WTC11 (cell line): ENCODE results near the gene SHBG. TPM values are rescaled to one million over a fixed set of nuclear protein-coding genes. Genes with fewer than 3 reads are reported as not detected.

Experiments
- ATAC-seq: fragments of 200-7000 bp; cut with Tn5 transposase; 2 replicates; pipeline ENCODE4 v1.10.0; 2021; ENCODE audit warnings: mild to moderate bottlenecking, moderate library complexity
- CTCF ChIA-PET: fragments of 300-600 bp; sonication (Branson Sonifier 250); formaldehyde crosslinking; loops from one replicate; lab custom pipeline; 2021; ENCODE audit warnings: antibody characterized with exemption; lab: Charles Lee
- POLR2A ChIA-PET: fragments of 350-600 bp; sonication (Branson Sonifier 250); formaldehyde crosslinking; loops from one replicate; lab custom pipeline; 2021; ENCODE audit warnings: antibody characterized with exemption; lab: Charles Lee
- DNase-seq: peaks from one replicate; pipeline ENCODE4 v3.0.0; 2021; ENCODE audit warnings: low spot score
- H3K27ac Mint-ChIP-seq: 2 replicates; pipeline ENCODE4 v1.8.0; 2021; ENCODE audit warnings: mixed read lengths
- H3K27me3 Mint-ChIP-seq: 2 replicates; pipeline ENCODE4 v1.8.0; 2021; ENCODE audit warnings: low read depth, mild to moderate bottlenecking, moderate library complexity, mixed read lengths
- H3K36me3 Mint-ChIP-seq: 2 replicates; pipeline ENCODE4 v1.8.0; 2021; ENCODE audit warnings: mixed read lengths
- H3K4me1 Mint-ChIP-seq: 2 replicates; pipeline ENCODE4 v1.8.0; 2022; ENCODE audit warnings: mixed read lengths
- H3K4me3 Mint-ChIP-seq: 2 replicates; pipeline ENCODE4 v1.8.0; 2021; ENCODE audit warnings: mild to moderate bottlenecking, moderate library complexity, mixed read lengths
- H3K9me3 Mint-ChIP-seq: 2 replicates; pipeline ENCODE4 v1.8.0; 2021; ENCODE audit warnings: mixed read lengths
- ATF1 ChIP-seq: sonication (generic); formaldehyde crosslinking; IDR thresholded peaks from 2 replicates; pipeline ENCODE4 v1.8.1; 2023; ENCODE audit warnings: mild to moderate bottlenecking, moderate library complexity, missing genetic modification reagents
- NFATC4 ChIP-seq: fragments of 250-450 bp; sonication (Bioruptor Pico); IDR thresholded peaks from 2 replicates; pipeline ENCODE4 v1.9.0; 2021; ENCODE audit warnings: mild to moderate bottlenecking
- NFE2L1 ChIP-seq: sonication (generic); formaldehyde crosslinking; IDR thresholded peaks from 2 replicates; pipeline ENCODE4 v1.8.1; 2023; ENCODE audit warnings: missing genetic modification reagents
- NFYB ChIP-seq: sonication (generic); formaldehyde crosslinking; conservative IDR thresholded peaks from 2 replicates; pipeline ENCODE4 v1.8.0; 2022; ENCODE audit warnings: low read depth, missing genetic modification reagents
- PRRX2 ChIP-seq: fragments of 250-450 bp; sonication (Bioruptor Pico); IDR thresholded peaks from 2 replicates; pipeline ENCODE4 v1.8.0; 2021; ENCODE audit warnings: mild to moderate bottlenecking
- RORB ChIP-seq: fragments of 250-450 bp; sonication (Bioruptor Pico); IDR thresholded peaks from 2 replicates; pipeline ENCODE4 v1.9.0; 2021; ENCODE audit warnings: mild to moderate bottlenecking
- TEAD1 ChIP-seq: sonication (generic); formaldehyde crosslinking; IDR thresholded peaks from 2 replicates; pipeline ENCODE4 v1.8.0; 2022; ENCODE audit warnings: mild to moderate bottlenecking, missing genetic modification reagents
- ZBTB21 ChIP-seq: sonication (generic); formaldehyde crosslinking; IDR thresholded peaks from 2 replicates; pipeline ENCODE4 v1.8.1; 2023; ENCODE audit warnings: mild to moderate bottlenecking, missing genetic modification reagents, borderline replicate concordance
- ZNF232 ChIP-seq: sonication (generic); formaldehyde crosslinking; IDR thresholded peaks from 2 replicates; pipeline ENCODE4 v1.8.0; 2022; ENCODE audit warnings: mild to moderate bottlenecking, missing genetic modification reagents
- ZNF317 ChIP-seq: sonication (generic); formaldehyde crosslinking; IDR thresholded peaks from 2 replicates; pipeline ENCODE4 v1.8.1; 2023; ENCODE audit warnings: low read depth, mild to moderate bottlenecking, moderate library complexity, missing genetic modification reagents, borderline replicate concordance
- total RNA-seq: library from RNA; stranded (reverse); gene quantifications from 3 replicates; pipeline ENCODE4 v1.2.3, GENCODE V29; 2021
- TF ChIP-seq, protein P1 (sequence below): sonication (generic); formaldehyde crosslinking; conservative IDR thresholded peaks from 2 replicates; pipeline ENCODE4 v1.8.1; 2023; ENCODE audit warnings: mild to moderate bottlenecking, low read depth, missing genetic modification reagents, moderate library complexity
- TF ChIP-seq, protein P2 (sequence below): sonication (generic); formaldehyde crosslinking; IDR thresholded peaks from 2 replicates; pipeline ENCODE4 v1.8.0; 2023; ENCODE audit warnings: mild to moderate bottlenecking, missing genetic modification reagents
- TF ChIP-seq, protein P3 (sequence below): sonication (generic); formaldehyde crosslinking; IDR thresholded peaks from 2 replicates; pipeline ENCODE4 v1.8.1; 2022; ENCODE audit warnings: low read depth, mild to moderate bottlenecking, moderate library complexity, missing genetic modification reagents, borderline replicate concordance
- TF ChIP-seq, protein P4 (sequence below): fragments of 250-450 bp; sonication (Bioruptor Pico); IDR thresholded peaks from 2 replicates; pipeline ENCODE4 v1.9.0; 2021; ENCODE audit warnings: mild to moderate bottlenecking, borderline replicate concordance
- TF ChIP-seq, protein P5 (sequence below): sonication (generic); formaldehyde crosslinking; IDR thresholded peaks from 2 replicates; pipeline ENCODE4 v1.8.0; 2022; ENCODE audit warnings: mild to moderate bottlenecking, missing genetic modification reagents
- TF ChIP-seq, protein P6 (sequence below): sonication (generic); formaldehyde crosslinking; IDR thresholded peaks from 2 replicates; pipeline ENCODE4 v1.8.1; 2022; ENCODE audit warnings: missing genetic modification reagents, borderline replicate concordance

SHBG gene
- total RNA-seq, 1 experiment from 2014 or later: 0.83 TPM

DNA sequence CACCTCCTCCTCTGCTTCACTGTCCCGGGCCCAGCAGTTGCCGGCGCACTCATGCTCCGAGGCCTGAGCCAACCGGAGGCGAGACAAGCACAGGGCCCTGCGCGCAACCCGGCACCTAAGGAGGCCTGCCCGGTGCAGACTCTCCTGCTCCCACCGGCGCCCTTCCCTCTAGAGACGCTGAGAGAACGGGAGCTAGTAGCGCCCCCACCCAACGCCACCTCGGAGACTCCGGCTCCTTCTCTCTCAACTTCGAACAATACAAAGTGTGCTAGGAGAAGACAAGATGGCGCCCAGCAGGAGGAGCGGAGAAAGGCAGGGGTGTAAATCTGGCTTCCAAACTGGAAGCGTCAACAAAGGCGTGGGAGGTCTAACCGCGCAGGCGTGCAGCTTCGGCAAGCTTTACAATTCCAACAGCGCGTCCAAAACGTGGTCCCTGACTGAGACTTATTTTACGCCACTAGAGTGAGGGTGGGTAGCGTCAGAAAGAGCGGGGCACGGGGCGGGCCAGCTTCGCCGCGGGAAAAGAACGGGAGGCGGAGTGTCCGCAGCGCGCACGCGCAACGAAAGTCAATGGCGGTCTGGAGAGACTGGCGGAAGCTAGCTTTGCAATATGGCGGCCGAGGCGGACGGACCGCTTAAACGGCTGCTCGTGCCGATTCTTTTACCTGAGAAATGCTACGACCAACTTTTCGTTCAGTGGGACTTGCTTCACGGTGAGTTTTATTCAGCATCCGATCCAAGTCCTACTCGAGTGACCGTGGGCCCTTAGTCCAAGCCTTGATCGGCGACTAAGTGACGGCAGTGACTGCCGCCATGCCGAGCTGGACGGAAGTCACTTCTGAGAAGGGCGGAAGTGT is 46.5 kb upstream of the SHBG start, which contains the start of gene MPDU1 (continued):
- TF ChIP-seq, protein P1, sequence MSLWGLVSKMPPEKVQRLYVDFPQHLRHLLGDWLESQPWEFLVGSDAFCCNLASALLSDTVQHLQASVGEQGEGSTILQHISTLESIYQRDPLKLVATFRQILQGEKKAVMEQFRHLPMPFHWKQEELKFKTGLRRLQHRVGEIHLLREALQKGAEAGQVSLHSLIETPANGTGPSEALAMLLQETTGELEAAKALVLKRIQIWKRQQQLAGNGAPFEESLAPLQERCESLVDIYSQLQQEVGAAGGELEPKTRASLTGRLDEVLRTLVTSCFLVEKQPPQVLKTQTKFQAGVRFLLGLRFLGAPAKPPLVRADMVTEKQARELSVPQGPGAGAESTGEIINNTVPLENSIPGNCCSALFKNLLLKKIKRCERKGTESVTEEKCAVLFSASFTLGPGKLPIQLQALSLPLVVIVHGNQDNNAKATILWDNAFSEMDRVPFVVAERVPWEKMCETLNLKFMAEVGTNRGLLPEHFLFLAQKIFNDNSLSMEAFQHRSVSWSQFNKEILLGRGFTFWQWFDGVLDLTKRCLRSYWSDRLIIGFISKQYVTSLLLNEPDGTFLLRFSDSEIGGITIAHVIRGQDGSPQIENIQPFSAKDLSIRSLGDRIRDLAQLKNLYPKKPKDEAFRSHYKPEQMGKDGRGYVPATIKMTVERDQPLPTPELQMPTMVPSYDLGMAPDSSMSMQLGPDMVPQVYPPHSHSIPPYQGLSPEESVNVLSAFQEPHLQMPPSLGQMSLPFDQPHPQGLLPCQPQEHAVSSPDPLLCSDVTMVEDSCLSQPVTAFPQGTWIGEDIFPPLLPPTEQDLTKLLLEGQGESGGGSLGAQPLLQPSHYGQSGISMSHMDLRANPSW (CRISPR knock-in tag): no peak
- TF ChIP-seq, protein P2, sequence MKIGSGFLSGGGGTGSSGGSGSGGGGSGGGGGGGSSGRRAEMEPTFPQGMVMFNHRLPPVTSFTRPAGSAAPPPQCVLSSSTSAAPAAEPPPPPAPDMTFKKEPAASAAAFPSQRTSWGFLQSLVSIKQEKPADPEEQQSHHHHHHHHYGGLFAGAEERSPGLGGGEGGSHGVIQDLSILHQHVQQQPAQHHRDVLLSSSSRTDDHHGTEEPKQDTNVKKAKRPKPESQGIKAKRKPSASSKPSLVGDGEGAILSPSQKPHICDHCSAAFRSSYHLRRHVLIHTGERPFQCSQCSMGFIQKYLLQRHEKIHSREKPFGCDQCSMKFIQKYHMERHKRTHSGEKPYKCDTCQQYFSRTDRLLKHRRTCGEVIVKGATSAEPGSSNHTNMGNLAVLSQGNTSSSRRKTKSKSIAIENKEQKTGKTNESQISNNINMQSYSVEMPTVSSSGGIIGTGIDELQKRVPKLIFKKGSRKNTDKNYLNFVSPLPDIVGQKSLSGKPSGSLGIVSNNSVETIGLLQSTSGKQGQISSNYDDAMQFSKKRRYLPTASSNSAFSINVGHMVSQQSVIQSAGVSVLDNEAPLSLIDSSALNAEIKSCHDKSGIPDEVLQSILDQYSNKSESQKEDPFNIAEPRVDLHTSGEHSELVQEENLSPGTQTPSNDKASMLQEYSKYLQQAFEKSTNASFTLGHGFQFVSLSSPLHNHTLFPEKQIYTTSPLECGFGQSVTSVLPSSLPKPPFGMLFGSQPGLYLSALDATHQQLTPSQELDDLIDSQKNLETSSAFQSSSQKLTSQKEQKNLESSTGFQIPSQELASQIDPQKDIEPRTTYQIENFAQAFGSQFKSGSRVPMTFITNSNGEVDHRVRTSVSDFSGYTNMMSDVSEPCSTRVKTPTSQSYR (CRISPR knock-in tag): 0 out of 2 replicates have a peak, but pooled peaks have one; percentile 14
- TF ChIP-seq, protein P3, sequence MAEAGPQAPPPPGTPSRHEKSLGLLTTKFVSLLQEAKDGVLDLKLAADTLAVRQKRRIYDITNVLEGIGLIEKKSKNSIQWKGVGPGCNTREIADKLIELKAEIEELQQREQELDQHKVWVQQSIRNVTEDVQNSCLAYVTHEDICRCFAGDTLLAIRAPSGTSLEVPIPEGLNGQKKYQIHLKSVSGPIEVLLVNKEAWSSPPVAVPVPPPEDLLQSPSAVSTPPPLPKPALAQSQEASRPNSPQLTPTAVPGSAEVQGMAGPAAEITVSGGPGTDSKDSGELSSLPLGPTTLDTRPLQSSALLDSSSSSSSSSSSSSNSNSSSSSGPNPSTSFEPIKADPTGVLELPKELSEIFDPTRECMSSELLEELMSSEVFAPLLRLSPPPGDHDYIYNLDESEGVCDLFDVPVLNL: peak; percentile 88; the same call in 1 of the 2 replicates
- TF ChIP-seq ATF1 (CRISPR knock-in tag) (no peak), TEAD1 (no peak), RORB (CRISPR knock-in tag) (no peak), ZBTB21 (CRISPR knock-in tag) (no peak; the same call in 1 of the 2 replicates)
- TF ChIP-seq, protein P4, sequence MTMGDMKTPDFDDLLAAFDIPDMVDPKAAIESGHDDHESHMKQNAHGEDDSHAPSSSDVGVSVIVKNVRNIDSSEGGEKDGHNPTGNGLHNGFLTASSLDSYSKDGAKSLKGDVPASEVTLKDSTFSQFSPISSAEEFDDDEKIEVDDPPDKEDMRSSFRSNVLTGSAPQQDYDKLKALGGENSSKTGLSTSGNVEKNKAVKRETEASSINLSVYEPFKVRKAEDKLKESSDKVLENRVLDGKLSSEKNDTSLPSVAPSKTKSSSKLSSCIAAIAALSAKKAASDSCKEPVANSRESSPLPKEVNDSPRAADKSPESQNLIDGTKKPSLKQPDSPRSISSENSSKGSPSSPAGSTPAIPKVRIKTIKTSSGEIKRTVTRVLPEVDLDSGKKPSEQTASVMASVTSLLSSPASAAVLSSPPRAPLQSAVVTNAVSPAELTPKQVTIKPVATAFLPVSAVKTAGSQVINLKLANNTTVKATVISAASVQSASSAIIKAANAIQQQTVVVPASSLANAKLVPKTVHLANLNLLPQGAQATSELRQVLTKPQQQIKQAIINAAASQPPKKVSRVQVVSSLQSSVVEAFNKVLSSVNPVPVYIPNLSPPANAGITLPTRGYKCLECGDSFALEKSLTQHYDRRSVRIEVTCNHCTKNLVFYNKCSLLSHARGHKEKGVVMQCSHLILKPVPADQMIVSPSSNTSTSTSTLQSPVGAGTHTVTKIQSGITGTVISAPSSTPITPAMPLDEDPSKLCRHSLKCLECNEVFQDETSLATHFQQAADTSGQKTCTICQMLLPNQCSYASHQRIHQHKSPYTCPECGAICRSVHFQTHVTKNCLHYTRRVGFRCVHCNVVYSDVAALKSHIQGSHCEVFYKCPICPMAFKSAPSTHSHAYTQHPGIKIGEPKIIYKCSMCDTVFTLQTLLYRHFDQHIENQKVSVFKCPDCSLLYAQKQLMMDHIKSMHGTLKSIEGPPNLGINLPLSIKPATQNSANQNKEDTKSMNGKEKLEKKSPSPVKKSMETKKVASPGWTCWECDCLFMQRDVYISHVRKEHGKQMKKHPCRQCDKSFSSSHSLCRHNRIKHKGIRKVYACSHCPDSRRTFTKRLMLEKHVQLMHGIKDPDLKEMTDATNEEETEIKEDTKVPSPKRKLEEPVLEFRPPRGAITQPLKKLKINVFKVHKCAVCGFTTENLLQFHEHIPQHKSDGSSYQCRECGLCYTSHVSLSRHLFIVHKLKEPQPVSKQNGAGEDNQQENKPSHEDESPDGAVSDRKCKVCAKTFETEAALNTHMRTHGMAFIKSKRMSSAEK: peak; percentile 51; the same call in 1 of the 2 replicates
- TF ChIP-seq, all 79 proteins: peak for 25

DNA sequence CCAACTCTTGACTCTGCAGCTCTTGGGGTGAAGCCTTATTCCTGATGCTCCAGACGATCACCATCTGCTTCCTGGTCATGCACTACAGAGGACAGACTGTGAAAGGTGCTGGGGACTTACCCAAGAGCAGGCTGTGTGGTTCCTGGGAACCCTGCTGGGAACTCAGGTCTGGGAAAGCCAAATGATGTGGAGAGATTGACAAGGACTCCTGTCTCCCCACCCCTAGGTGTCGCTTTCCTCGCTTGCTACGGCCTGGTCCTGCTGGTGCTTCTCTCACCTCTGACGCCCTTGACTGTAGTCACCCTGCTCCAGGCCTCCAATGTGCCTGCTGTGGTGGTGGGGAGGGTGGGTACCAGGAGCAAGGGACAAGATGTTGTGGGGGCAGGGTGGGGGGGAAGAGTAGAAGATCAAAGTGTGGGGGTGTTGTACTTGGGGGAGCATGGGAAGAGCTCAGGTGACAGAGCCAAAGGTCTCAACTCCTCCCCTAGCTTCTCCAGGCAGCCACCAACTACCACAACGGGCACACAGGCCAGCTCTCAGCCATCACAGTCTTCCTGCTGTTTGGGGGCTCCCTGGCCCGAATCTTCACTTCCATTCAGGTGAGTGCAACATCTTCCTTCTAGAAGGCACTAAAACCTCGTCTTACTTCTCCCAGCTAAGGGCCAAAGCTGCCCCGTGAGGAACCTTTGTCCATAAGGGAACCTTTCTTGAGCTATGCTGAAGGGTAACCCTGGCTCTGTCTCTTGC is 43.1 kb upstream of the SHBG start:
- CTCF ChIA-PET: interaction anchor here (0.6 to 4.3 kb wide), 8 partner anchors 8 to 130 kb away, joined by 3 to 61 read pairs (median 4); partner anchors contain the start of genes FXR2, TNFSF13, TP53 and WRAP53
- ATAC-seq: no peak
- no peaks in the 10 kb centered on the region for H3K27me3 Mint-ChIP-seq
- peak overlapping the region; percentile 38 for H3K27ac Mint-ChIP-seq
- POLR2A ChIA-PET: interaction anchor here (0.9 to 1.0 kb wide), 2 partner anchors 100 to 257 kb away, joined by 3 read pairs; partner anchors contain the start of gene NEURL4
- H3K36me3 Mint-ChIP-seq: peaks cover 19% of the 10 kb centered on the region
- H3K4me1 Mint-ChIP-seq: peaks cover 47% of the 10 kb centered on the region
- no peaks in the 10 kb centered on the region for H3K9me3 Mint-ChIP-seq
- no peak overlapping the region for H3K4me3 Mint-ChIP-seq
- DNase-seq: peak; percentile 45
- TF ChIP-seq ZNF317 (CRISPR knock-in tag) (no peak), NFYB (CRISPR knock-in tag) (no peak), ZNF232 (no peak), NFE2L1 (CRISPR knock-in tag) (no peak), NFATC4 (CRISPR knock-in tag) (no peak), PRRX2 (CRISPR knock-in tag) (no peak)
- TF ChIP-seq, protein P5, sequence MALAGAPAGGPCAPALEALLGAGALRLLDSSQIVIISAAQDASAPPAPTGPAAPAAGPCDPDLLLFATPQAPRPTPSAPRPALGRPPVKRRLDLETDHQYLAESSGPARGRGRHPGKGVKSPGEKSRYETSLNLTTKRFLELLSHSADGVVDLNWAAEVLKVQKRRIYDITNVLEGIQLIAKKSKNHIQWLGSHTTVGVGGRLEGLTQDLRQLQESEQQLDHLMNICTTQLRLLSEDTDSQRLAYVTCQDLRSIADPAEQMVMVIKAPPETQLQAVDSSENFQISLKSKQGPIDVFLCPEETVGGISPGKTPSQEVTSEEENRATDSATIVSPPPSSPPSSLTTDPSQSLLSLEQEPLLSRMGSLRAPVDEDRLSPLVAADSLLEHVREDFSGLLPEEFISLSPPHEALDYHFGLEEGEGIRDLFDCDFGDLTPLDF (CRISPR knock-in tag): no peak
- TF ChIP-seq, protein P6, sequence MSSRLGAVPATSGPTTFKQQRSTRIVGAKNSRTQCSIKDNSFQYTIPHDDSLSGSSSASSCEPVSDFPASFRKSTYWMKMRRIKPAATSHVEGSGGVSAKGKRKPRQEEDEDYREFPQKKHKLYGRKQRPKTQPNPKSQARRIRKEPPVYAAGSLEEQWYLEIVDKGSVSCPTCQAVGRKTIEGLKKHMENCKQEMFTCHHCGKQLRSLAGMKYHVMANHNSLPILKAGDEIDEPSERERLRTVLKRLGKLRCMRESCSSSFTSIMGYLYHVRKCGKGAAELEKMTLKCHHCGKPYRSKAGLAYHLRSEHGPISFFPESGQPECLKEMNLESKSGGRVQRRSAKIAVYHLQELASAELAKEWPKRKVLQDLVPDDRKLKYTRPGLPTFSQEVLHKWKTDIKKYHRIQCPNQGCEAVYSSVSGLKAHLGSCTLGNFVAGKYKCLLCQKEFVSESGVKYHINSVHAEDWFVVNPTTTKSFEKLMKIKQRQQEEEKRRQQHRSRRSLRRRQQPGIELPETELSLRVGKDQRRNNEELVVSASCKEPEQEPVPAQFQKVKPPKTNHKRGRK (CRISPR knock-in tag): no peak
